GM19397 (cell line): ENCODE results near the gene FHOD1.

ENCODE experiments used
- ATAC-seq: cut with Tn5 transposase; IDR thresholded peaks from one replicate; pipeline ENCODE4 v1.9.1; 2021; ENCODE audit warnings: mild to moderate bottlenecking, moderate library complexity; ENCODE audit not compliant: unreplicated experiment

FHOD1 gene

DNA sequence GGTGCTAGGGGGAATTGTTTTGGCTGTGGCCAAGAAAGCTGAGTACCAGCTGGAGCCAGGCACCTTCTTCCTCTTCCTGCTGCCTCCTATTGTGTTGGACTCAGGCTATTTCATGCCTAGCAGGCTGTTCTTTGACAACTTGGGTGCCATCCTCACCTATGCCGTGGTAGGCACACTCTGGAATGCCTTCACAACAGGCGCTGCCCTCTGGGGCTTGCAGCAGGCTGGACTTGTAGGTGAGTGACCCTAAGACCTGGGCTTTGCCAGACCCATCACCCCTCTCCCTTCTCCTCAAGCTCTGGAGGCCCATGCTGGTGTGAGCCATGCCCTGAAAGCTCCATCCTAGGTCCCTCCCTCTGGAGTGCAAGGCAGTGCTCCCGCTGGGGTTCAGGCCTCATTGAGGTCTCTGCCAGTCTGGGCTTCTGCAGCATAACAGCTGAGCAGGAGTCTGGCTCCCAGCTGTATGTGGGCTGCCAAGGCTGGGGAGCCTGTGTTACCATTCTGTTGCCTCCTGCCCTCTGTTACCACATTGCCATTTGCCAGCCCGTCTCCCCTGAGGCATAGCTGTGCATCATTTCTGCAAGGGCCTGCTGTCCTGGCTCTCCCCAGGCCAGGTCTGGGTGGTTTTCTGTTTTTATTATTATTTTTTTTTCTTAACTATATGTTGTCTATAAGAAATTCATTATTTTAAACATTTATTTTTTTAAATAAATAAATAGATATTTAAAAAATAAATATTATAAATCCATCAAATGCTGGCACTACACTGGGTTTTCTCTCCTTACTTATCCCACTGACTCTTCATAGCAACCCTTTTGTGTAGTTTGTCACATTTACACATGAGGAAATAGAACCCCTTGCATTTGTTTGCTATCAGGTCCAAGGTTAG, 5.6 kb upstream of the FHOD1 start:
- ATAC-seq, result no peak

GRCh38 chr16:67250045-67250327, 2.7 kb upstream of the FHOD1 start:
- ATAC-seq, result no peak

DNA sequence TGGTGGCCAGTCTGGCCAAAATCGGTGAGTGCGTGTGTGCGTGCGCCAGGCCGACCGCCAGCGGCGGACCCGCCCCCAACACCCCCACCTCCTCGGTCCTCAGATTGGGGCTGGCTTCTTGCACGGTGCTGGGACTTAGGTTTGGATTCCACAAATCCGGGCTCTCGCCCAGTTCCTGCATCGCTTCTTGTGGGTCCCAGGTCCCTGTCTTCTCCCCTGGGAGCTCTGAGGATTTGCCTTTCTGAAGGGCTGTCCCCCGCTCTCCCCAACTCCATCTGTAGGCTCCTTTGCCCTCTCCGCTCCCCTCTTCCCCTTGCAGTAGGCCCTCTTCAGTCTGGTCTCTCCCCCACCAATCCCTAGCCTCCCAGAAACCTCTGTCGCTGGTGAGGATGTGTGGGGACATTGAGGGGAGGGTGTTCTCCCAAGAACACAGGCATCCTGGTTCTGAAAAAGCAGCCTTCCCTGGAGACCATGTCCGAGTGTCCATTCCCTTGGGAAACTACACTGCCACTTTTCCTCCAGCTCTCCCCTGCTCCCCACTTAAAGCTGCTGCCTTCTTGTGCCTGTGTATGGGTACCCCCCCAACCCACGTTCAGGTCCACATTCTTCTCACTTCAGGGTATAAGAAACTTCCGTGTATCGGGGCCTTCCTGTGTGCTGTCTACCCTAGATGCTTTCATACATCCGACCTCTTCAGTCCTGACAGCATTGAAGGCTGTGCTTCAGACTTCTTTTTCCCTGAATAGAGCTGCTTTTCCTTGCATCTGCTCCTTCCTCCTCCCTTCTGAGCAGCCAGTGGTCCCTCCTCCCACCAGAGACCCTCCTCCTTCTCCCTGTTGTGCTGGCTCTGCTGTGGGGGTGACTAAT, 2.1 kb upstream of the FHOD1 start:
- no peak for ATAC-seq

DNA sequence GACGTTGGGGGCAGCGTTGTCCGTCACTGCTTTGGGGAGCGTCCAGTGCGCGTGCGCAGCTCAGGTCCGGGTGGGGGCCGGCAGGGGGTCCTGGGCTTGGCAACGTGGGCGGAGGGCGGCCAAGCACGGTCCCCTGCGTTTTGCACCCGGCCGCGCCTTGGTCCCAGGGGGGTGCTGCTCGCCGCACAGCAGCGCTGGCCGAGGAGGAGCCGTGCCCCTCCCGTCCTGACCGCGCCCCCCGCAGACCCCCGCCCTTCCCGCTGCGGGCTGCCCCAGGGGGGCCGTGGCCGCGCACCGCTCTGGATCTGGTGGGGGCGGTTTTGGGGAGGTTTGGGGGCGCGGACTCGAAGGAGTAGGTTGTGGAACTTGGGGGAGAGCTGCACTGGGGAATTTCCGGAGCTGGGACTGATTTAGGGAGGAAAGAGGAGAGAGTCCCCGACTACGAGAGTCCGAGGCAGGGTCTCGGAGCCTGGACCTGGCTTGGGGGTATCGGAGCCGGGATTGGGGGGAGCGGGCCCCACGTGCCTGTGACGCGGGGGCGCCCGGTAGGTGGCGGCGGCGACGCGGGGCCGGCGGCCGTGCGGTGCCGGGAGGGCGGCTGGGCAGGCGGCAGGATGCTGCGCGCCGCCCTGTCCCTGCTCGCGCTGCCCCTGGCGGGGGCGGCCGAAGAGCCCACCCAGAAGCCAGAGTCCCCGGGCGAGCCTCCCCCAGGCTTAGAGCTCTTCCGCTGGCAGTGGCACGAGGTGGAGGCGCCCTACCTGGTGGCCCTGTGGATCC, 1.3 kb upstream of the FHOD1 start, which contains the start of gene SLC9A5:
Gene SLC9A5, plus strand, starts transcription at position 579 of the 777 bp plus-strand sequence. Its CDS starts 36 bp downstream, at position 615.
- no peak for ATAC-seq

GRCh38 chr16:67248073-67248400, 756 bp upstream of the FHOD1 start:
- no peak for ATAC-seq

DNA sequence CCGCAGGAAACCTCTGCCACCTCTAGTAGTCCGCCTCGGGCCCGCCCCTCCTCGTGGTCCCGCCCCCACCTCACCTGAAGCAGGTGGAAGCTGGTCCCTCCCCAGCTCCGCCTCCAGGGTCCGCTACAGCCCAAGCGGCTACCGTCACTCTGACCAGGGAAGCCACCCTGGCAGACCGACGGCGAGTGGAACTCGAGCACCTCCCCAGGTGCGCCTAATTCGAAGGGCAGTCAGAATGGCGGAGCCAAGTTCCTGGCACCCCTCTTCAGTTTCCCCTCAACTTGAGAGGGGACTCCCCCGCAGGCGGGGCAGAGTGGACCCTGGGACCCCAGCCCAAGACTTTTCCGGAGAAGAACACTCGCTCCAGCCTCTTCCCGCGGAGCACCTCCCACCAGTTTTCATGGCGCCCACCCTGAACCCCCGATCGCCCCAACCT, 507 bp downstream of the FHOD1 start:
- ATAC-seq, result peak; percentile 1

- ATAC-seq, result peak; percentile 25
Measured at GRCh38 chr16:67246081-67246755, 1.1 kb downstream of the FHOD1 start.

GRCh38 chr16:67245674-67246080, 1.6 kb downstream of the FHOD1 start:
- ATAC-seq, result no peak

GRCh38 chr16:67245186-67245585, 2.1 kb downstream of the FHOD1 start:
- no peak for ATAC-seq

DNA sequence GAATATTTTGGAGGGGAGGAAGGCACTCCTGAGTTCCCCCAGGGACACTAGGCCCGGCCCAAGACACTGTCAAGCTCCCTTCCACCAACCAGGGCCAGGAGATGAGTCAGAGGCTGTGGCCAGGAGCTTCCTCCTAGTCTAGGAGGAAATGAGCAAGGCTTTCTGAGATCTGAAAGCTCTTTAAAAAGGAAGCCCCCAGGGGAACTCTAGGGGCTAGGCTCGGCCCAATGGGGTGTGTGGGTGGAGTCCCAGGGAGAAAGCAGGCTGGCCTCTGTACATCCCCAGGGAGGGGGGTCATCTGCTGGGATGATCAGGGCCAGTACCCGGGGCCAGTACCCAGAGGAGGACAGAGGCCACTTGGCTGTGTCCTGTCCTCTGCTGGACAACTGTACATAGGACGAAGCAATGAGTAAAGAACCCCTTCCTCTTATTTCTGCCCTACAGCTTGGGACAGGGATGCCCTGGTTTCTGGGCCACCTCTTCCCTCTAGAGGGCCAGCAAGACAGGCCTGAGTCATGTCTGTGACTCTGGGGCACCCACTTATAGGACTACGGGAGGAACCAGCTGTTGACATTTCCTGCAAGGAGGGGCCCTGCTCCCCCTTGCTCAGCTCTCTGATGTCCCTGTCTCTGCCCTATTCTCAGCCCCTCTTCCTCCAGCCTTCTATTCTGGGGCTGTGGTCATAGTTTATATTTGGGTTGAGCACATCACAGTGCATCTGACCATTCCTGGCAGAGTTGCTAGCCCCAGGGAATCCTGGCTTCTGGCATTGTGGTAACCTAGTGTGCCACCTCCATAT, 2.7 kb downstream of the FHOD1 start:
- ATAC-seq, result peak; percentile 45

GRCh38 chr16:67243481-67243880, 3.8 kb downstream of the FHOD1 start:
- no peak for ATAC-seq

- ATAC-seq, result no peak
Measured at GRCh38 chr16:67242138-67242730, 5.0 kb downstream of the FHOD1 start.

DNA sequence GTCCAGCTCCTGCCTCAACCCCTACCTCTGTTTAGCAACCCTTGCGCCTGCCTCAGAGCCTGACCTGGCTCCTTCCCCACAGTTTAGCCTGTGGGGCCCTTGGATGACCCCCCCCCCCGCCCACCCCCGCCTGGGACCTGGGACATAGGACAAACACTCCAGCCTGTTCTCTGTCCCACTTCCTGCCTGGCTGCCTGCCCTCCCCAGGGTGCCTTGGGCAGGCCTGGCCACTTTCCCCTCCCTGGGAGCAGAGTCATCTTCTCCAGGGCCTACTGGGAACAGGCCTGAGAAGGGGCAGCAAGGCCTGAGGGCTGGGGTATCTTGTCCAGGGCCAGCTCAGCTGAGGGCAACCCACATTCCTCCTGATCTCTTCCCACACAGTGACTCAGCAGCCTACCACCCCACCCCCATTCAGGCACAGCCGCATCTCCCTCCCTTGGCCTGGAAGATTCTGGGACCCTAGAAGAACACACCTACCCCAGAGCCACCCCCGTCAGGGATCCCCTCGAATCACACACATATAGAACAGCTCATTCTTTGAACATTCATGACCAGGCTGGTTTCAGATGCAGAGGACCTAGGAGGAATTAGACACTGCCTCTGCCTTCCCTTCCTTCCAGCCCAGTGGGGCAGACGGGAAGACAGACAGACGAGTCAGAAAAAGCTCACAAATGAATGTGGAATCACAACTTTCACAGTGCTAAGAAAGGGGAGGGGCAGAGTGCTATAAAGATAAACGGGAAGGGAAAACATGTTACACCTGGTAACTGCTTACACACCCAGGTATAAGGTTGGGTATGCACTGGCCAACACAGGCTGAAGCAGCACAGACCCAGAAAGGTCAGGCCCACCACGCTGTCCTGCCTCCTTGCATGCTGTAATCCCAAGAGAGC, 6.0 kb downstream of the FHOD1 start:
- no peak for ATAC-seq

- ATAC-seq, result no peak
Measured at GRCh38 chr16:67240506-67240905, 6.8 kb downstream of the FHOD1 start.

DNA sequence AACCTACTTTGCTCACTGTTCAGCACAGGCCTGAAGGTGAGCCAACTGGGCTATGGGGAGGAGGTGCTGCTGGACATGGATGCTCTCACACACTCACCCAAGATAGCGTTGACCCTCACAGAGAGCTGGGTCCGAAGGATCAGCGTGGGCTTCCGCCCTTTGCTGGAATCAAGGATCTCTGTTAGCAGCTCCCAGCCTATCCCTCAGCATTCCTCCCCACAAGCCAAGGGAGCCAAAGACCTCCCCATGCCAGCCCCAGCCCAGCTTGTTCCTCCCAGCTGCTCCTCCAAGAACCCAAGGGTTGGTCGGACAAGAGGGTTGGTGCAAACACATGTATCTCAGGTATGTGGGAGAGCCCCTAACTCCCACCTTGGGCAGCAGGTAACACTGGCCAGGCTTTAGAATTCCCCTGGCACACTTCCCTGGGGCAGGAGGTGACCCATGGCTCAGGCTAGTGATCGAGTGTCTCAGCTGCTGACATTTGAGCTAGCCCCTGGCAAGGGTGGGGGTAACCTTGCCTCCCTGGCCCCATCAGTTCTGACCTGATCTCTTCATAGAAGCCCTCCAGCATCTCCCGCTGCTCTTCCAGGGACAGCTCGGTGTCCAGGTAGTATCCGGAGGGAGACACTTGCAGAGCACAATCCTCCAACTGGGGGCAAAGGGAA, 8.3 kb downstream of the FHOD1 start:
- ATAC-seq, result no peak

GRCh38 chr16:67238278-67238575, 9.1 kb downstream of the FHOD1 start:
- ATAC-seq, result no peak

DNA sequence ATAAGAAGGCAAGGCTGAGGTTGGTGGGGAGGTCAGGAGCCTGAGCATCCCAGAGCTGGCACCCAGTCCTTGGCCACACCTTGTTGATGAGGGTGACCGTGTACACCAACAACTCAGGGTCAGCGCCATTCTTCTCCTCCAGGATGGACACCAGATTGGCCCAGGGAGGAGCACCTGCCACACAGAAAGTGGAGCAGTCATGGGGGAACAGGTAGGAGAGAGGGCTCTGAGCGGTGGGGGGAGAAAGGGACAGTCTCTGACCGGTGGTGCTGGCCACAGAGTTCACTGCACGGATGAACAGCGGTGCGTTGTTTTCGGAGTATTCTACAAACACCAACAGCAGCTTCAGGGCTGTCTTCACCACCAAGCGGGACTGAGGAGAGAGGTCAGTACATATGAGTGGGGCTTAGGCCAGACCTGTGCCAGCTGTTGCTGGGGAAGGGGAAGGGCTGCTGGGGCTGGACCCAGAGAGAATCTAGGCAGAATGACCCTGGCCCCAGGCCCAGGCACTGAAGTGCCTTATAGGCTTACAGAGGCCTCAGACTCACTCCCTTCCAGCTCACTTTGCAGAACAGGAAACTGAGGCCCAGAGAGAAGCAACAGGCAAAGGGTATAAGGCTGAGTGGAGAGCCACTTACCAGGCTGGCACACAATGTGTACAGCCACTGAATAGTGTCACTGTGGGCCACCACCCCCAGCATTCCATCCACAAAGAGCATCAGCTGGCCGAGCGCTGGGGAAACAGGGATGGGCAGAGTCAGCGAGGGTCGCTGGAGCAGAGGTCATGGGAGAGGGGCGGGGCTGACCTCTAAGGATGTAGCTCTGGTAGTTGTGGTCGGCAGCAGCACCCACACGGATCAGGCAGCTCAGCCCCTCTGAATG, 9.6 kb downstream of the FHOD1 start:
- ATAC-seq, result no peak
